Duodenal mucosa (tissue), 2 donors: ENCODE results near the gene CSNK1G2.
"Not testable (repeated sequence)": the region's sequence is repeated elsewhere in the genome, so short reads cannot be mapped to it uniquely, and the experiment has no call there.

Experiments used
- H3K27ac ChIP-seq: one replicate; pipeline ENCODE4 v1.7.0; 2013; ENCODE audit warnings: low read depth, low read length
- H3K27me3 ChIP-seq, 2 donors: one replicate each; pipeline ENCODE4 v1.7.0; 2013; ENCODE audit warnings: low read length in 2 of 2, control low read depth in 1 of 2; ENCODE audit not compliant: insufficient read depth in 2 of 2, control insufficient read depth in 1 of 2
- H3K36me3 ChIP-seq, 2 donors: one replicate each; pipeline ENCODE4 v1.7.0; 2013; ENCODE audit warnings: low read length in 2 of 2, control low read depth in 1 of 2; ENCODE audit not compliant: insufficient read depth in 2 of 2, control insufficient read depth in 1 of 2
- H3K4me1 ChIP-seq, 2 donors: one replicate each; pipeline ENCODE4 v1.7.0; 2013; ENCODE audit warnings: low read length in 2 of 2, control low read depth in 1 of 2; ENCODE audit not compliant: insufficient read depth in 2 of 2, control insufficient read depth in 1 of 2
- H3K4me3 ChIP-seq, 2 donors: one replicate each; pipeline ENCODE4 v1.7.0; 2013; ENCODE audit warnings: low read length in 2 of 2, low read depth in 1 of 2
- H3K9ac ChIP-seq, 2 donors: one replicate each; pipeline ENCODE4 v1.7.0; 2013; ENCODE audit warnings: low read length in 2 of 2, low read depth in 1 of 2
- H3K9me3 ChIP-seq, 2 donors: one replicate each; pipeline ENCODE4 v1.7.0; 2013; ENCODE audit warnings: low read length in 2 of 2, control low read depth in 1 of 2; ENCODE audit not compliant: control insufficient read depth in 1 of 2

CSNK1G2 gene

DNA sequence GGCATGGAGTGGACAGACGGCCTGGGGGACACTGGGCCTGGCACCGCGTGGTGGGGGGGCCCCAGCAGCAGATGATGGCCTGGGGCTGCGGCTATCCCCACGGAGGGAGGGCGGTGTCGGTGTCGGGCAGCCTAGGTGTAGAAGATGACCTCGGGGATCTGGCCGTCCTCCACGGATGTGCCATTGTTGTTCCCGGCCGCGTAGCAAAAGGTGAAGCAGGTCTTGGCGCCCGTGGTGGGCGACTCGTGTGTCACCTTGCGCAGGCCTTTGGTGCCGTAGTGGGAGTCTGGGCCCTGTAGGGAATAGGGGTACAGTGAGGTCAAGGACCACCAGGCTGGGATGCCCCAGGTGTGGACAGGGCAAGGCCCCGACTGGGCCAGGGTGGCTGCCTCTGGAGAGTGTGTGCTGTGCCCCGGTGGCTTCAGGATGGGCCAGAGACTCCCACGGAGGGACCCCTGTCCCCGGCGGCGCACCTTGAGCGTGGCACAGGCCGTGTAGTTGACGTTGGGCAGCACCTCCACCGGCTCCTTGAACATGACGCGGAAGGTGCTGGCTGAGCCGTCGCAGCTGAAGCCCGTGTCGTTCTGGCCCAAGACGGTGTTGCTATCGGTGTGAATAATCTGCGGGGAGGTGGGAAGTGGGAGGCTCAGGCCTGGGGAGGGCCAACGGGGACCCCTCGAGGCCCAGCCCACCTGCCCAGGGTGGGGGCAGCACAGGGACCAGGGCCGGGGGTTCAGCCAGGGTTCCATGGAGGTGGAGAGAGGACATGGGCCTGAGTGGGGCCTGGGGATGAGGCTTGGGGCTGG, 45.6 kb downstream of the CSNK1G2 start:
- no peak overlapping the region for H3K4me3 ChIP-seq

DNA sequence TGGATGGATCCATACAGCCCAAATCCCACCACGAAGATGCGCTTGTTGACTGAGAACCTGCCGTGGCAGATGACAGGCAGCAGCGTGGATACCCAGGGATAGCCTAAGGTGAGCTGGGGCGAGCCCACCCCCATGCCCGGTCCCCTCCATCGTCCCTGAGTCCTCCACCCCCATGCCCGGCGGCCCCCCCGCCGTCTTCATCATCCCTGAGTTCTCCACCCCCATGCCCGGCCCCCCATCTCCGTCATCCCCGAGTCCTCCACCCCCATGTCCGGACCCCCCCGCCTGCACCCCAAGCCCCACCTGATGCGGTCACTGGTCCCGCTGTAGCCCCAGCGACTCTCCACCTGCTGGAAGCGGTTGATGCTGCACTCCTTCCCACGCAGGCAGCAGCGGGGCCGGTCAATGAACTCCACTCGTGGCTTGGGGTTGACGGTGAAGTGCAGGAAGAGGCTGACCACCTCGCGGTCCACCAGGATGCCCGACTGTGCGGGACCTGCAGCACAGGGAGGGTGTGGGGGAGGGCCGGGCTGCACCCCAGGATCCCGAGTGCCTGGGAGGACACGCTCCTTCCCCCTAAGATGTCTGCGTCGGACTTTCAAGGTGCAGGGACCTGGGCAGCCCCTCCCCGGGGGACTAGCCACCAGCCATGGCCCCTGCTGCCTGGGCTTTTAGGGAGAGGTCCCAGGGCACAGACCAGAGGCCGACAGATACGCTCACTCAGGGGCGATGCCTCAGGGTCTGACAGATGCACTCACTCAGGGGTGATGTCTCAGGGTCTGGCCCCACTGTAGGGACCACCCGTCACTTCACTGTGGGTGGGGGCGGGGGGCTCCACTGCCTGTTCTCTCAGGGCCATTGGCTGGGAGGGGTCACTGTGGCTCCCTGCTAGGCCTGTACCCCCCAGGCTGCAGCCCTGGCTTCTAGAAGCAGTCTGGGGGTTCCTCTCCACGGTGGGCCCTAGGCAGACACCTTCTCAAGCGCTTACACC, 46.5 kb downstream of the CSNK1G2 start:
- no peak overlapping the region for H3K4me3 ChIP-seq
- peaks cover 24 to 66% of the 10 kb centered on the region in 2 donors for H3K36me3 ChIP-seq
- H3K9me3 ChIP-seq, result no peaks in the 10 kb centered on the region
- H3K9ac ChIP-seq, result no peak overlapping the region
- H3K27ac ChIP-seq, result no peak overlapping the region
- no peaks in the 10 kb centered on the region for H3K4me1 ChIP-seq
- H3K27me3 ChIP-seq, result no peaks in the 10 kb centered on the region

More for the DNA sequence above, 45.6 kb downstream of the CSNK1G2 start:
- Histone ChIP-seq H3K9ac (no peak overlapping the region), H3K36me3 (peaks cover 24 to 75% of the 10 kb centered on the region in 2 donors), H3K4me1 (no peaks in the 10 kb centered on the region), H3K27me3 (no peaks in the 10 kb centered on the region), H3K27ac (no peak overlapping the region), H3K9me3 (no peaks in the 10 kb centered on the region)

DNA sequence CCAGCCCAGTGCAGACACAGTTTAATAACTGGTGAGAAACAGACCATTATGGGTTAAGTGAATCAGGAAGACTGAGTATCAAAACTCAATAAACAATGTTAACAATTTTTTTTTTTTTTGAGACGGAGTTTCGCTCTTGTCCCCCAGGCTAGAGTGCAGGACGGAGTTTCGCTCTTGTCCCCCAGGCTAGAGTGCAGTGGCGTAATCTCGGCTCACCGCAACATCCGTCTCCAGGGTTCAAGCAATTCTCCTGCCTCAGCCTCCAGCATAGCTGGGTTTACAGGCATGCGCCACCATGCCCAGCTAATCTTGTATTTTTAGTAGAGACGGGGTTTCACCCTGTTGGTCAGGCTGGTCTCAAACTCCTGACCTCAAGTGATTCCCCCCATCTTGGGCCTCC, 47.5 kb downstream of the CSNK1G2 start:
- H3K4me3 ChIP-seq, H3K27me3 ChIP-seq, H3K9ac ChIP-seq, H3K4me1 ChIP-seq, H3K9me3 ChIP-seq, H3K27ac ChIP-seq: not testable (repeated sequence)
- peaks cover 24 to 69% of the 10 kb centered on the region in 2 donors for H3K36me3 ChIP-seq

DNA sequence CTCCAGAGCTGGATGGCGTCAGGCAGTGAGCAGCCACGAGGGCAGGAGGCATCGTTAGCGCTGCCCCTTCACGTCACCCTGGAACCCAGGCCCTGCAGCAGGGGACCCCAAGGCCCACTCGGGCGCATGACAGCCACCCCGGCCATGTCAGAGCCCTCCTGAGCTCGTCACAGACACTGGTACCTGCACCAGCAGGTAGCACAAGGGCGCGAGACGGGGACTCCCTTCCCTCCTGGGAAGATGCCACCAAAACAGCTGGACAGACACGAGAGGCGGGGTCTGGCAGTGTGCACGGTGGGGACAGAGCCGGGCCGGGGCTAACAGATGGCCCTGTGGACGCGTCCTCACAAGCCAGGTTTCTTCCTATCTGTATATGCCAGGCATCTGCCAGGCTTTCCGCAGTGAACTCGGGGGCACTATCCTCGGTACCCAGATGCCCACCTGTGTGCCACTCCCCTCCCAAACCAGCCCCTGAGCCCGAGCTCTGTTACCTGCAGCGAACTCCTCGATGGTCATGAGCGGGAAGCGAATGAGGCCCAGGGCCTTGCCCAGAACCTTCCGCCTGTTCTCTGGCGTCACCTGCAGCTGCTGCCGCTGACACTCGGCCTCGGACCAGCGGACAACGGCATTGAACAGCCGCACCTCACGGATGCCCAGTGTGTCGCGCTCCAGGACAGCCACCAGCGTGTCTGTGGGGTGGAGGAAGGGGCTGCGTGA, 48.7 kb downstream of the CSNK1G2 start:
- Histone ChIP-seq H3K9ac (no peak overlapping the region), H3K4me3 (no peak overlapping the region), H3K27ac (no peak overlapping the region), H3K9me3 (no peaks in the 10 kb centered on the region), H3K36me3 (peaks cover 24 to 65% of the 10 kb centered on the region in 2 donors), H3K4me1 (no peaks in the 10 kb centered on the region), H3K27me3 (no peaks in the 10 kb centered on the region)

DNA sequence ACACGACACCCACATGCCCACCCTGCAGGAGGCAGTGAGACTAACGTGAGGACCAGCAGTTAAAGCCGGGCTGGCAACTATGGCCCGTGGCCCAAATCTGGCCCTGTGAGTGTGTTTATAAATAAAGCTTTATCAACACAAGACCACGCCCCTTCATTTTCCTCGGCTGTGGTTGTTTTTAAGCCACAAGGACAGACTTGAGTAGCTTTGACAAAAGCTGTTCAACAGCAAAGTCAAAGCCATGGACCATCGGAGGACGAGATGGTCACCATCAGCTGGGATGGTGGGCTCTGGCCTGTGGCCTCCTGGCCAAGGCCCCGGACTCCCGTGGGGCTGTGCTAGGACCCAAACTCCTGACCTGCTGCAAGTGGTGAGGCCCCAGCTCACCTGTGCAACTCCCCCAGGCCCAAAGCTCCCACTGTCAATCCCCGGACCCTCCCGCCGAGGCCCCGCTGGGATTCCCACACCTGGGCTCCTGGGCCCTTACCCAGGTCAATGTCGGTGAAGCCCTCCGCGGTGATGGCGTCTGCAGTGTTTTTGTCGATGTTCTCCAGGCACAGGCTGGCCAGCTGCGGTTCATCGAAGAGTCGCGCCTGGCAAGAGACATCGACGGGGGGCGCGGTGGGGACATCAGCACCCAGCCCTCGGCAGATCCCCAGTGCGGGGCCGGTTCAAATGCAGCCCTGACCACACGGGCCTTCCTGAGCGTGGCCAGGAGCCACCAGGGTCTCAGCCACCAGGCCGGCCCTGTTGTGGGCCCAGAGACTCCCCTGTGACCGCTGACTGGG, 49.5 kb downstream of the CSNK1G2 start:
- Histone ChIP-seq H3K4me3 (no peak overlapping the region), H3K9me3 (no peaks in the 10 kb centered on the region), H3K4me1 (no peaks in the 10 kb centered on the region), H3K9ac (no peak overlapping the region), H3K27me3 (no peaks in the 10 kb centered on the region), H3K36me3 (peaks cover 24 to 58% of the 10 kb centered on the region in 2 donors), H3K27ac (no peak overlapping the region)

DNA sequence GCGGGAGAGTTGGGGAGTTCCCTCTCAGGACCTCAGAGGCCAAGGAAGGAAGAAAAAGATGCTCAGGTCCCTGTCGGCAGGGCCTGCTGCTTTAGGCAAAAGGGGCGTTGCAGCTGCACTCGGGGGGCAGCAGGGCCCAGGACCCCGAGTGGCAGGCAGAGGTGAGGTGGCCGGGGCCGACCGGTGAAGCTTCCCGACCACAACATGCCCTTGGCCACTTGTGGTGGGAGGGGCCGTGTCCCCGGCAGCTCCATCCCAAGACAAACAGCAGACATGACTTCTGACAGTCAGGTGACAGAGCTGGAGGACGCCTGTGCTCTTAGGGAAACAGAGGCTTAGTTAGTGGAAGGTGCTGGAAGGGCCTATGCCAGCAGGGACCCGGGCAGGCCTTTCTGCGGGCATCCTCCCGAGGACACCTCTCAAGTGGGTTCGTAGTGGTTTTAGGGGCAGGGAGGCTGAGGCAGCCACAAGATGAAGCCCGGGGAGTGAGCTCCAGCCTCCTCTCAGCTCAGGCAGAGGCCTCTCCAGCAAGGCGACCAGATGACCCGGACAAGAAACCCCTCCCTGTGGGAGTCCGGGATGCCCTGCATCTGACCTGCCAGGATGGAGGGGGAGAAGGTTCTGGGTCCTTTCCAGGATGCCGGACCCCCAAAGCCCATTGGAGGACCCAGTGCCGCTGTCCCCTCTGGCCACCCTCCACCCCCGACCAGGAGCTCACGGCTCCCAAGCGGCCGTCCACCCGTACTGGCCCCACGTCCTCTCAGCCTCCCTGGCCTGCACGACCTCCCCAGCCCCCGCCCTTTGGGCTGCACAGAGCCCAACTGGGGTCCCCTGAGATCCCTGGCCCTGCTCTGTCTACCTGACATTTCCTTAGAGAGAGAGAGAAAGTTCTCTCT, 50.3 kb downstream of the CSNK1G2 start:
- H3K27me3 ChIP-seq, result no peaks in the 10 kb centered on the region
- H3K4me3 ChIP-seq, result no peak overlapping the region
- no peak overlapping the region for H3K9ac ChIP-seq
- H3K9me3 ChIP-seq, result no peaks in the 10 kb centered on the region
- H3K27ac ChIP-seq, result no peak overlapping the region
- H3K36me3 ChIP-seq, result peaks cover 25 to 56% of the 10 kb centered on the region in 2 donors
- H3K4me1 ChIP-seq, result no peaks in the 10 kb centered on the region

DNA sequence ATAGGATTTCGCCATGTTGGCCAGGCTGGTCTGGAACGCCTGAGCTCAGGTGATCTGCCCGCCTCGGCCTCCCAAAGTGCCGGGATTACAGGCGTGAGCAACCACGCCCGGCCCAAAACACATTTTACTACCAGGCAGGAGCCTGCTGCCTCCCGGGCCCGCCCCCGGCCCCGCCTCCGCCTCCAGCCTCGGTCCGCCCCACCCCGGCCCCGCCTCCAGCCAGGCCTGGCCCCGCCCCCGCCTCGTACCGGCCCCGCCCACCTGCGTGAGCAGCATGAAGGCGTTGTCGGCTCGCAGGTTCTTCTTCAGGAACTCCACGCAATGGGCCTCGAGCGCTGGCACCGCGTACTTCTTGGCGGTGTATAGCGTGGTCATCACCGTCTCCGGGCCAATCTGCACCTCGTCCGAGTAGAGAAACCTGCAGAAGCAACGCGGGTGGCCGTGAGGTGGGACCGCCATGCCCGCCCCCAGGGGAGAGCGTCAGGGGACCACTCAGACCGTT, 51.8 kb downstream of the CSNK1G2 start:
- Histone ChIP-seq H3K4me1 (no peaks in the 10 kb centered on the region), H3K27me3 (no peaks in the 10 kb centered on the region), H3K4me3 (no peak overlapping the region), H3K9ac (no peak overlapping the region), H3K27ac (no peak overlapping the region), H3K9me3 (no peaks in the 10 kb centered on the region), H3K36me3 (peaks cover 22 to 51% of the 10 kb centered on the region in 2 donors)

DNA sequence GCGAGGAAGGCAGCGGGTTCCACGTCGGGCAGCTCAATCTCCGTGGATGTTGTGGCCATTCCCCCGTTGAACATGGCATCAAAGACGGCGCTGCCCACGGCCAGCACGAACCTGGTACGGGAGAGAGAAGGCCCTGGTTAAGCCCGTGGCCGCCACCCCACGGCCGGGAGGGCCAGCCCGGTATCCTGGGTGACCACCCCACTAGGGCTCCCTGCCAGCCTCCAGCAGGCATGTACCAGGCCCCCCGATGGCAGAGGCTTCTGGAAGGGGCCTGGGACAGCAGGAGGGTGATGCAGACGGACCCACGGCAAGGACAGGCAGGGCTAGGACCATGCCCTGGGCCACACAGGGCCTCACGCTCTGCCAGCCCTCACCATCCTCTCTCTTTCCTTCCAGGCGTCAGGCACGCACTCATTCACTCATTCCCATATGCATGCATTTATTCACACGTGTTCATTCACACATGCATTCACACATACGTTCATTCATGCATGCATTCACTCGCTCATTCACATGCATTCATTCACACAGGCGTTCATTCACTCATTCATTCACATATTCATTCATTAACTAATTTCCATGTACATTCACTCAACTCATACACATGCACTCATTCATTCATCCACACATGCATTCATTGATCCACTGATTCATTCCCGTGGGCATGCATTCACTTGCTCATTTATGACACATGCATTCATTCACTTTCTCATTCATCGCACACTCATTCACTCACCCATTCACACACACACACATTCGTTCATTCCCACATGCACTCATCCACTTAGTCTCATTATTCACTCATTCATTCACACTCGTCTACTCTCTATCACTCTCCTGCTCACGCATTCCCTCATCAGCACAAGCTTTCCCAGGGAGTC, 56.6 kb downstream of the CSNK1G2 start:
- Histone ChIP-seq H3K27ac (no peak overlapping the region), H3K27me3 (no peaks in the 10 kb centered on the region), H3K4me1 (no peaks in the 10 kb centered on the region), H3K9me3 (no peaks in the 10 kb centered on the region), H3K9ac (no peak overlapping the region), H3K36me3 (peaks cover 7 to 38% of the 10 kb centered on the region in 2 donors), H3K4me3 (no peak overlapping the region)
